DND-41 (cell line): ENCODE measurements around the gene TAF15.

Experiments
- ATAC-seq: fragments of 200-7000 bp; cut with Tn5 transposase; 3 replicates; pipeline ENCODE4 v1.9.1; 2021; ENCODE audit warnings: low read depth; ENCODE audit not compliant: insufficient read depth
- DNase-seq: peaks from one replicate; pipeline ENCODE4 v3.0.0-alpha.2; 2020
- H2AFZ ChIP-seq: 2 replicates; pipeline ENCODE4 v1.6.0; 2012; ENCODE audit warnings: low read depth, low read length
- H3K27ac ChIP-seq: 2 replicates; pipeline ENCODE4 v1.5.1; 2012; ENCODE audit warnings: low read length, inconsistent platforms
- H3K27me3 ChIP-seq: fragments of 200-600 bp; sonication (generic); 2 replicates; pipeline ENCODE4 v1.6.0; 2012; ENCODE audit warnings: low read length, mild to moderate bottlenecking, inconsistent platforms; ENCODE audit not compliant: insufficient read depth, poor library complexity
- H3K36me3 ChIP-seq: 2 replicates; pipeline ENCODE4 v1.5.1; 2012; ENCODE audit warnings: low read length, inconsistent platforms; ENCODE audit not compliant: insufficient read depth
- H3K4me1 ChIP-seq: 2 replicates; pipeline ENCODE4 v1.5.1; 2012; ENCODE audit warnings: mild to moderate bottlenecking, low read length; ENCODE audit not compliant: insufficient read depth
- H3K4me2 ChIP-seq: 2 replicates; pipeline ENCODE4 v1.6.0; 2012; ENCODE audit warnings: mild to moderate bottlenecking, moderate library complexity, low read length, inconsistent platforms; ENCODE audit not compliant: insufficient read depth
- H3K4me3 ChIP-seq, 2 experiments: fragments of 200-600 bp in 1 of 2; shearing (Covaris generic) in 1 of 2; 2 replicates each; pipeline ENCODE4 v1.5.1; 2012 to 2016; ENCODE audit warnings: inconsistent platforms in 2 of 2, low read length in 2 of 2, mild to moderate bottlenecking in 2 of 2, low read depth in 1 of 2, moderate library complexity in 1 of 2
- H3K79me2 ChIP-seq: 2 replicates; pipeline ENCODE4 v1.6.0; 2012; ENCODE audit warnings: low read length, inconsistent platforms; ENCODE audit not compliant: insufficient read depth
- H3K9ac ChIP-seq: 2 replicates; pipeline ENCODE4 v1.6.0; 2012; ENCODE audit warnings: low read depth, mild to moderate bottlenecking, inconsistent platforms, low read length, moderate library complexity
- H3K9me3 ChIP-seq: 2 replicates; pipeline ENCODE4 v1.5.1; 2012; ENCODE audit warnings: low read length, moderate library complexity, mild to moderate bottlenecking, inconsistent platforms; ENCODE audit not compliant: insufficient read depth, severe bottlenecking
- H4K20me1 ChIP-seq: 2 replicates; pipeline ENCODE4 v1.6.0; 2012; ENCODE audit warnings: low read length; ENCODE audit not compliant: insufficient read depth
- CTCF ChIP-seq: IDR thresholded peaks from 2 replicates; pipeline ENCODE4 v1.5.1; 2012; ENCODE audit warnings: borderline replicate concordance, low read length, moderate library complexity, mild to moderate bottlenecking; ENCODE audit not compliant: poor library complexity, severe bottlenecking; ENCODE audit errors: extremely low read depth
- EZH2 ChIP-seq: IDR thresholded peaks from 3 replicates; pipeline ENCODE4 v1.6.1; 2012; ENCODE audit warnings: borderline replicate concordance, low read depth, mild to moderate bottlenecking, moderate library complexity, low read length, inconsistent platforms; ENCODE audit not compliant: severe bottlenecking

The TAF15 gene

DNA sequence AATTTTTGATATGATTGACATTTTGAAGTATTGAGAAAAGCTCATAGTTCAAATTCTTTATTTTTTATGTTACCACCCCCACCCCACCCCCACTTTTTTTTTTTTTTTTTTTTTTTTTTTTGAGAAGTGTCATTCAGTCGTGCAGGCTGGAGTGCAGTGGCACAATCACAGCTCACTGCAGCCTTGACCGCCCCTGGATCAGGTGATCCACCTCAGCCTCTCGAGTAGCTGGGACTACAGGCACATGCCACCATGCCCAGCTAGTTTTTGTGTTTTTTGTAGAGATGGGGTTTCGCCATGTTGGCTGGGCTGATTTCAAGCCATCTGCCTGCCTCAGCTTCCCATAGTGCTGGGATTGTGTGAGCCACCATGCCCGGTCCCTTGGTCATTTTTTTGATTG lies 7.4 kb downstream of the TAF15 start:
- H3K4me1 ChIP-seq, result peaks cover 41% of the 10 kb centered on the region
- peaks cover 100% of the 10 kb centered on the region for H3K79me2 ChIP-seq
- no peak overlapping the region for H2AFZ ChIP-seq
- H3K9me3 ChIP-seq, result no peaks in the 10 kb centered on the region
- TF ChIP-seq EZH2, result no peak
- no peak for TF ChIP-seq CTCF
- peaks cover 80% of the 10 kb centered on the region for H4K20me1 ChIP-seq
- DNase-seq, result no peak
- no peak overlapping the region for H3K4me3 ChIP-seq
- no peak overlapping the region for H3K4me2 ChIP-seq
- ATAC-seq, result no peak
- H3K9ac ChIP-seq, result no peak overlapping the region
- H3K36me3 ChIP-seq, result peaks cover 80% of the 10 kb centered on the region
- no peaks in the 10 kb centered on the region for H3K27me3 ChIP-seq
- H3K27ac ChIP-seq, result no peak overlapping the region

DNA sequence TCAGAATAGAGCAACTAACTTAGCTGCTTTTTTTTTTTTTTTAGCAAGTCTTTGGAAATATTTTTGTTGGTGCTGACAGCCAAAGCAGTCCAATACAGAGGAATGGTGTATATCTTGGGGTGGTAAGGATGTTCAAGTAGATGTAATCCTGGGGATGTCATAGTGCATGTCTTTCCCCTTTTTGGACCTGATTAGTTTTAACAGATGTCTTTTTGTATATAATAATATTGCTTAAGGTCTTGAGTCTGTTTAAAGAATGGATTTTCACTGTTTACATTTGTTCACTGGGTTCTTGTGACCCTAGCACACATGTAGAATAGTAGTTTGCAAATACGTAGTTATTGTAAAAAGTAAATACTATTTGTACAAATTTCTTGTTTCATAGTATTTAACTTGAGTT lies 7.9 kb downstream of the TAF15 start:
- no peak overlapping the region for H3K4me3 ChIP-seq
- H2AFZ ChIP-seq, result no peak overlapping the region
- peaks cover 76% of the 10 kb centered on the region for H4K20me1 ChIP-seq
- no peak overlapping the region for H3K4me2 ChIP-seq
- TF ChIP-seq CTCF (no peak), EZH2 (no peak)
- ATAC-seq (no peak), DNase-seq (no peak)
- H3K79me2 ChIP-seq, result peaks cover 97% of the 10 kb centered on the region
- no peaks in the 10 kb centered on the region for H3K27me3 ChIP-seq
- peaks cover 36% of the 10 kb centered on the region for H3K4me1 ChIP-seq
- H3K27ac ChIP-seq, result no peak overlapping the region
- H3K36me3 ChIP-seq, result peaks cover 80% of the 10 kb centered on the region
- H3K9ac ChIP-seq, result no peak overlapping the region
- H3K9me3 ChIP-seq, result no peaks in the 10 kb centered on the region

- no peak for DNase-seq
- Histone ChIP-seq H3K36me3 (peaks cover 95% of the 10 kb centered on the region), H3K79me2 (peaks cover 91% of the 10 kb centered on the region), H3K9me3 (no peaks in the 10 kb centered on the region), H3K27me3 (no peaks in the 10 kb centered on the region), H3K4me2 (no peak overlapping the region), H2AFZ (no peak overlapping the region), H3K9ac (no peak overlapping the region), H3K4me3 (no peak overlapping the region), H3K4me1 (peaks cover 21% of the 10 kb centered on the region), H3K27ac (no peak overlapping the region), H4K20me1 (peaks cover 63% of the 10 kb centered on the region)
- TF ChIP-seq CTCF, result no peak
- no peak for TF ChIP-seq EZH2
- no peak for ATAC-seq
Measured at GRCh38 chr17:35819455-35819854, 10.2 kb downstream of the TAF15 start.

GRCh38 chr17:35821308-35821707 lies 12.0 kb downstream of the TAF15 start:
- Histone ChIP-seq H3K9ac (no peak overlapping the region), H3K79me2 (peaks cover 89% of the 10 kb centered on the region), H3K27ac (no peak overlapping the region), H3K9me3 (no peaks in the 10 kb centered on the region), H3K4me3 (no peak overlapping the region), H3K27me3 (no peaks in the 10 kb centered on the region), H3K36me3 (peaks cover 95% of the 10 kb centered on the region), H3K4me1 (peaks cover 9% of the 10 kb centered on the region; the same call in 1 of the 2 replicates), H2AFZ (no peak overlapping the region), H4K20me1 (peaks cover 54% of the 10 kb centered on the region), H3K4me2 (no peak overlapping the region)
- DNase-seq, result no peak
- ATAC-seq, result no peak
- TF ChIP-seq CTCF, result no peak
- no peak for TF ChIP-seq EZH2
